ENCODE data around the gene PHLDA1. TPM values are rescaled to one million over a fixed set of nuclear protein-coding genes. Genes with fewer than 3 reads are reported as not detected.

PHLDA1 gene
- total and polyA plus RNA-seq, 9 of the 15 experiments (the other 6 are each of a cell fraction or from before 2014, with no cell fraction given), result 0.15 to 2.9 (median 0.54) TPM

GRCh38 chr12:76078748-76079147 is 47.2 kb upstream of the PHLDA1 start (continued):
- TF ChIP-seq ZNF609 (CRISPR knock-in tag; IDR thresholded peaks at IDR 0.05; ENCODE audit: borderline replicate concordance), result no peak

GRCh38 chr12:76075448-76075847 is 43.9 kb upstream of the PHLDA1 start:
- CTCF ChIA-PET (ENCODE audit: low intra/inter-chr PET ratio), result no interaction called here
- WGBS (ENCODE audit: insufficient coverage, low coverage, missing lambda C conversion rate), result 68% methylated on average over 1 of the region's 1 CpG
- Histone ChIP-seq H3K4me1 (replicated peaks in 1 of 2; ENCODE audit: control insufficient read depth in 2 of 2, insufficient read depth in 2 of 2, low read length in 2 of 2) (peaks cover 0 to 17% of the 10 kb centered on the region in 2 experiments; a peak in 3 of 5 replicates), H3K9ac (ENCODE audit: insufficient read depth in 1 of 2, low read depth in 2 of 2, low read length in 2 of 2) (no peak overlapping the region), H3K36me3 (ENCODE audit: control insufficient read depth, insufficient read depth, low read length) (peaks cover 88% of the 10 kb centered on the region), H3K27me3 (ENCODE audit: control insufficient read depth in 2 of 2, insufficient read depth in 2 of 2, low read length in 2 of 2) (no peaks in the 10 kb centered on the region), H2AFZ (ENCODE audit: low read depth, low read length) (no peak overlapping the region), H3K9me1 (ENCODE audit: control insufficient read depth, insufficient read depth, low read length) (no peaks in the 10 kb centered on the region), H3K27ac (ENCODE audit: extremely low read depth, low read depth, low read length) (peak overlapping the region; percentile 25; the same call in 1 of the 3 replicates), H3K9me3 (replicated peaks; ENCODE audit: control insufficient read depth, insufficient read depth, low read depth, low read length) (no peaks in the 10 kb centered on the region), H3K79me2 (ENCODE audit: control insufficient read depth, insufficient read depth, low read length) (peaks cover 100% of the 10 kb centered on the region), H3K4me2 (ENCODE audit: insufficient read depth, low read length) (no peak overlapping the region), H3K4me3 (no peak overlapping the region), H4K20me1 (replicated peaks; ENCODE audit: control insufficient read depth, insufficient read depth, low read length) (0 out of 2 replicates have a peak, but pooled peaks cover 13% of the 10 kb centered on the region)
- no peak for DNase-seq (ENCODE audit: extremely low read depth in 1 of 4, low spot score in 3 of 4)
- FAIRE-seq, result no peak
- in situ Hi-C loops (cut with MboI) (loop anchor here (5.0 to 10.0 kb wide), 2 partner anchors 82 to 269 kb away; partner anchors contain the start of gene BBS10), intact Hi-C loops (cut with micrococcal nuclease) (no loop called here)
- BruUV-seq (replicated peaks), result no TSS peak
- ATAC-seq, result no peak
- no peak for TF ChIP-seq THAP12 (CRISPR knock-in tag; IDR thresholded peaks at IDR 0.05)
- peak; percentile 57; the same call in 1 of the 2 replicates for TF ChIP-seq C11orf30 (IDR thresholded peaks at IDR 0.05; ENCODE audit: low read depth)
- no peak for TF ChIP-seq GTF2F1 (IDR thresholded peaks at IDR 0.05; ENCODE audit: low read depth, low read length)
- TF ChIP-seq NFE2 (IDR thresholded peaks at IDR 0.05; ENCODE audit: low read depth), result peak; percentile 18; the same call in 1 of the 2 replicates
- no peak for TF ChIP-seq MCM3 (IDR thresholded peaks at IDR 0.05)
- peak; percentile 50; the same call in 1 of the 2 replicates for TF ChIP-seq MAFG (tag; conservative IDR thresholded peaks at IDR 0.05)
- 0 out of 2 replicates have a peak, but pooled peaks have one; percentile 16 for TF ChIP-seq NFE2L1 (tag; IDR thresholded peaks at IDR 0.05; ENCODE audit: borderline replicate concordance, low read depth)
- TF ChIP-seq ZNF316 (IDR thresholded peaks at IDR 0.05), result peak; percentile 69
- no peak for TF ChIP-seq SRSF1 (IDR thresholded peaks at IDR 0.05; ENCODE audit: low read depth, low read length)
- POLR2A ChIA-PET, result no interaction called here

Data from K562 (cell line).